Suprapubic skin (tissue), 4 donors: Measurements from ENCODE around the gene MAPK4. TPM values are rescaled to one million over a fixed set of nuclear protein-coding genes. Genes with fewer than 3 reads are reported as not detected.

ENCODE experiments used
- DNase-seq, 2 donors: peaks; one replicate each; pipeline ENCODE4 v3.0.0-alpha.2; 2019; ENCODE audit warnings: low spot score in 2 of 2
- H3K27ac ChIP-seq: fragments of 200-600 bp; sonication (generic); one replicate; pipeline ENCODE4 v1.5.1; 2019
- H3K27me3 ChIP-seq: fragments of 200-600 bp; sonication (generic); one replicate; pipeline ENCODE4 v1.5.1; 2019
- H3K36me3 ChIP-seq: fragments of 200-600 bp; sonication (generic); one replicate; pipeline ENCODE4 v1.5.1; 2019
- H3K4me1 ChIP-seq: fragments of 200-600 bp; sonication (generic); one replicate; pipeline ENCODE4 v1.5.1; 2019
- H3K4me3 ChIP-seq: fragments of 200-600 bp; sonication (generic); one replicate; pipeline ENCODE4 v1.5.1; 2019; ENCODE audit warnings: mild to moderate bottlenecking
- H3K9me3 ChIP-seq: fragments of 200-600 bp; sonication (generic); one replicate; pipeline ENCODE4 v1.5.1; 2019
- CTCF ChIP-seq, 2 donors: fragments of 200-600 bp in 1 of 2; fragments of 450-650 bp in 1 of 2; sonication (generic) in 1 of 2; IDR thresholded peaks; one replicate each; pipeline ENCODE4 v1.5.1; 2016 to 2019; ENCODE audit warnings: antibody characterized with exemption in 2 of 2, mild to moderate bottlenecking in 1 of 2, moderate library complexity in 1 of 2
- EP300 ChIP-seq: sonication (generic); formaldehyde crosslinking; IDR thresholded peaks from one replicate; pipeline ENCODE4 v1.6.1; 2017; ENCODE audit warnings: antibody characterized with exemption
- POLR2A ChIP-seq, 2 donors: fragments of 450-650 bp; IDR thresholded peaks; one replicate each; pipeline ENCODE4 v1.6.1; 2017; ENCODE audit warnings: antibody characterized with exemption in 2 of 2, mild to moderate bottlenecking in 2 of 2, moderate library complexity in 2 of 2
- POLR2AphosphoS5 ChIP-seq, 3 donors: sonication (generic); formaldehyde crosslinking; IDR thresholded peaks; one replicate each; pipeline ENCODE4 v1.6.1; 2017; ENCODE audit warnings: antibody characterized with exemption in 3 of 3
- WGBS: methylation state at CpG from one replicate; pipeline ENCODE4 v1.1.5; 2018; 5-methylcytosine and 5-hydroxymethylcytosine counted together
- total RNA-seq, 4 donors: library from RNA; depleted of rRNA; stranded (reverse); fragments of >200 nt; gene quantifications; one replicate each; pipeline ENCODE4 v1.1.0, GENCODE V29; 2016

The MAPK4 gene
- total RNA-seq, 4 donors from 2014 or later = 1.9 to 4.8 (median 2.4) TPM

DNA sequence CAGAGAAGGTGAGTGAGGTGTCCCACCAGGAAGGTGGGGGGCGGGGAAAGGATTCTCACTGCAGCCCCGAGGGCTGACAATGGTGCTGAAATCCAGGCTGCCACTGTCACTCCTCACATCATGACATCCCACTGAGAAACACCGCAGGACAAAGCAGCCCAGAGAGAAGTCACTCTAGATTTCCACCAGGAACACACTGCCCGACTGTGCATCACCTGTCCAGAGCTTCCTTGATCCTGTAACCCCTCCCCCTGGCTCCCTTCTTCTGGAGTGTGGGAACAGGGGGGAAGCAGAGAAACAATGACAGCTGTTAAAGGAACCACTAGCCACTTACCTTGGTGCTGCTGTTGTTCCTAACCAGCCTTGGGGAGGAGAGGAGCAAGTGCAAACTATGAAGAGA is 190.1 kb downstream of the MAPK4 start:
- TF ChIP-seq CTCF (IDR thresholded peaks at IDR 0.05) (no peak), POLR2AphosphoS5 (IDR thresholded peaks at IDR 0.05) (no peak), POLR2A (IDR thresholded peaks at IDR 0.05) (no peak)
- no peaks in the 10 kb centered on the region for H3K36me3 ChIP-seq
- WGBS = 54% methylated on average over 4 of the region's 4 CpGs
- no peaks in the 10 kb centered on the region for H3K9me3 ChIP-seq
- no peak overlapping the region for H3K4me3 ChIP-seq
- H3K27ac ChIP-seq = no peak overlapping the region
- DNase-seq = no peak
- H3K27me3 ChIP-seq = peaks cover 7% of the 10 kb centered on the region
- H3K4me1 ChIP-seq = no peaks in the 10 kb centered on the region

GRCh38 chr18:50750546-50750945 is 190.7 kb downstream of the MAPK4 start:
- DNase-seq = no peak
- H3K27me3 ChIP-seq = peaks cover 7% of the 10 kb centered on the region
- TF ChIP-seq CTCF (IDR thresholded peaks at IDR 0.05) = no peak
- TF ChIP-seq POLR2AphosphoS5 (IDR thresholded peaks at IDR 0.05) = no peak
- TF ChIP-seq POLR2A (IDR thresholded peaks at IDR 0.05) = no peak
- TF ChIP-seq EP300 = no peak
- no peak overlapping the region for H3K4me3 ChIP-seq
- 67% methylated on average over 2 of the region's 2 CpGs for WGBS
- no peaks in the 10 kb centered on the region for H3K4me1 ChIP-seq
- no peaks in the 10 kb centered on the region for H3K9me3 ChIP-seq
- H3K27ac ChIP-seq = no peak overlapping the region
- no peaks in the 10 kb centered on the region for H3K36me3 ChIP-seq

GRCh38 chr18:50751490-50751889 is 191.6 kb downstream of the MAPK4 start:
- DNase-seq = no peak
- 40% methylated on average over 5 of the region's 5 CpGs for WGBS

DNA sequence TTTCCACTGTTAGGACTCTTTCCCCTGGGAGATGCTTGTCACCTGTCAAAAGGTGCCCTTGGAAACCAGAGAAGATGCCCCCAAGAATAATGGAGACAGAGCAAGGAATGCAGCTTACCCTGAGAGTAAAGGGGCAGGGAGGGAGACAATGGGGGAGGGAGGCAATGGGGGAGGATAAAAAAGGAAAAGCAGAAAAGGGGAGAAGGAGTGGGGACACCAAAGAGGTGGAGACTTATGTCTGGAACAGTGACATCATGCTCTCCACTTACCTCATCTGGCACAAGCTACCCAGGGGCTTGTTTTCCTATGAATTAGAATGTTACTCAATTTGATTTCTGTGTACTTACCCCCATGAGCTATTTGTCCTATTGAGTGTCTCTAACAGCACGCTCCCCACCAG is 192.1 kb downstream of the MAPK4 start:
- TF ChIP-seq EP300 = no peak
- no peak for TF ChIP-seq CTCF (IDR thresholded peaks at IDR 0.05)
- no peak for TF ChIP-seq POLR2AphosphoS5 (IDR thresholded peaks at IDR 0.05)
- TF ChIP-seq POLR2A (IDR thresholded peaks at IDR 0.05) = no peak
- no peaks in the 10 kb centered on the region for H3K36me3 ChIP-seq
- no peaks in the 10 kb centered on the region for H3K9me3 ChIP-seq
- peaks cover 7% of the 10 kb centered on the region for H3K27me3 ChIP-seq
- WGBS = 82% methylated on average over 1 of the region's 1 CpG
- H3K4me1 ChIP-seq = no peaks in the 10 kb centered on the region
- no peak overlapping the region for H3K4me3 ChIP-seq
- DNase-seq = no peak
- no peak overlapping the region for H3K27ac ChIP-seq

More at GRCh38 chr18:50751490-50751889, 191.6 kb downstream of the MAPK4 start:
- Histone ChIP-seq H3K4me3 (no peak overlapping the region), H3K4me1 (no peaks in the 10 kb centered on the region), H3K9me3 (no peaks in the 10 kb centered on the region), H3K27me3 (peaks cover 7% of the 10 kb centered on the region), H3K36me3 (no peaks in the 10 kb centered on the region), H3K27ac (no peak overlapping the region)
- TF ChIP-seq EP300 (no peak), POLR2AphosphoS5 (IDR thresholded peaks at IDR 0.05) (no peak), CTCF (IDR thresholded peaks at IDR 0.05) (no peak), POLR2A (IDR thresholded peaks at IDR 0.05) (no peak)

DNA sequence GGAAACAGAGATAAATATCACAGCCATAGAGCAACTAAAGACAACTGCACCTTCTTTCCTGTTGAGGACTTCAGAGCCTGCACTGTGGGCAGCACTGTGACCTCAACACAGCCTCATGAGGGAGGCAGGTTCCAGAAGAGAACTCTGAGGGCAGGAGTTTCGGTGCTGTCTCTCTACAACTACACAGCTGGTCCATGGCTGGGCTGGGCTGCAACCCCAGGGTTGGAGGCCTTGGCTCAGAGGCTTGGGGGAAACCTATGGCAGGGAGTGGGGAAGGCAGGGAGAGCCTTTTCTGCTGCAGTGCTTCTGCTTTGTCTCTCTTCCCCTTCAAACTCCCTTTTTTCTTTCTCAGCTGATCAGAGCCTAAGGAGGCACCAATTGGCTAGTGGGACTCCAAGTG is 193.4 kb downstream of the MAPK4 start:
- Histone ChIP-seq H3K36me3 (no peaks in the 10 kb centered on the region), H3K9me3 (no peaks in the 10 kb centered on the region), H3K4me1 (no peaks in the 10 kb centered on the region), H3K27me3 (peaks cover 7% of the 10 kb centered on the region), H3K4me3 (no peak overlapping the region), H3K27ac (no peak overlapping the region)
- 40% methylated on average over 1 of the region's 1 CpG for WGBS
- TF ChIP-seq EP300 (no peak), POLR2AphosphoS5 (IDR thresholded peaks at IDR 0.05) (no peak), CTCF (IDR thresholded peaks at IDR 0.05) (no peak), POLR2A (IDR thresholded peaks at IDR 0.05) (no peak)
- DNase-seq = no peak
